Measurements from ENCODE around the gene KRTAP20-2. TPM values are rescaled to one million over a fixed set of nuclear protein-coding genes. Genes with fewer than 3 reads are reported as not detected.

Gene KRTAP20-2
- total and polyA plus RNA-seq, 2 donors (not counting 1 experiment from before 2014, with no cell fraction given), result not detected

GRCh38 chr21:30628109-30628508 is 6.9 kb upstream of the KRTAP20-2 start:
- Histone ChIP-seq H3K9ac (ENCODE audit: low read length) (no peak overlapping the region), H3K4me2 (replicated peaks; ENCODE audit: low read depth, low read length, poor library complexity, severe bottlenecking) (no peak overlapping the region), H3K79me2 (ENCODE audit: control insufficient read depth, insufficient read depth, low read length) (no peaks in the 10 kb centered on the region), H3K27me3 (replicated peaks in 1 of 4; ENCODE audit: control extremely low read depth in 1 of 4, control insufficient read depth in 3 of 4, insufficient read depth in 4 of 4, low read length in 3 of 4) (no peaks in the 10 kb centered on the region), H2AFZ (ENCODE audit: insufficient read depth, low read depth, low read length, poor library complexity, severe bottlenecking) (no peak overlapping the region), H4K20me1 (ENCODE audit: control insufficient read depth, insufficient read depth, low read length, poor library complexity, severe bottlenecking) (no peaks in the 10 kb centered on the region), H3K4me1 (ENCODE audit: control insufficient read depth in 2 of 2, insufficient read depth in 2 of 2, low read length in 2 of 2) (no peaks in the 10 kb centered on the region), H3K27ac (ENCODE audit: low read length in 2 of 2) (no peak overlapping the region), H3K36me3 (replicated peaks in 1 of 2; ENCODE audit: control extremely low read depth in 1 of 2, control insufficient read depth in 1 of 2, extremely low read depth in 1 of 2, insufficient read depth in 2 of 2, low read length in 1 of 2) (no peaks in the 10 kb centered on the region), H3K9me3 (ENCODE audit: control extremely low read depth in 1 of 3, control insufficient read depth in 2 of 3, insufficient read depth in 1 of 3, low read length in 2 of 3) (peaks cover 2 to 13% (median 2%) of the 10 kb centered on the region in 3 donors), H3K4me3 (ENCODE audit: control extremely low read depth in 1 of 5, extremely low read depth in 1 of 5, insufficient read depth in 1 of 5, low read depth in 2 of 5, low read length in 4 of 5) (no peak overlapping the region)
- TF ChIP-seq EZH2 (IDR thresholded peaks at IDR 0.05; ENCODE audit: borderline replicate concordance, insufficient read depth, low read depth, low read length, poor library complexity, severe bottlenecking) (no peak), CTCF (IDR thresholded peaks at IDR 0.05) (no peak)
- no peak for ATAC-seq (ENCODE audit: low read depth)
- WGBS (ENCODE audit: insufficient coverage), result no CpG with 5 or more reads among the region's 4 CpGs
- Mint-ChIP-seq H3K27me3 (no peaks in the 10 kb centered on the region), H3K4me1 (no peaks in the 10 kb centered on the region), H3K4me3 (no peak overlapping the region), H3K27ac (no peak overlapping the region), H3K9me3 (ENCODE audit: insufficient read depth) (peaks cover 7% of the 10 kb centered on the region)
- intact Hi-C loops (cut with micrococcal nuclease), result no loop called here
- ChIA-PET CTCF (no interaction called here), POLR2A (no interaction called here)
- no peak for DNase-seq

- intact Hi-C loops (cut with micrococcal nuclease), result no loop called here
- H3K4me1 Mint-ChIP-seq, result no peaks in the 10 kb centered on the region
- Histone ChIP-seq H3K4me2 (replicated peaks; ENCODE audit: low read depth, low read length, poor library complexity, severe bottlenecking) (no peak overlapping the region), H3K27ac (ENCODE audit: low read length in 2 of 2) (no peak overlapping the region), H2AFZ (ENCODE audit: insufficient read depth, low read depth, low read length, poor library complexity, severe bottlenecking) (no peak overlapping the region), H3K9ac (ENCODE audit: low read length) (no peak overlapping the region), H3K9me3 (ENCODE audit: control extremely low read depth in 1 of 3, control insufficient read depth in 2 of 3, insufficient read depth in 1 of 3, low read length in 2 of 3) (peaks cover 0 to 6% (median 2%) of the 10 kb centered on the region in 3 donors), H3K4me1 (ENCODE audit: control insufficient read depth in 2 of 2, insufficient read depth in 2 of 2, low read length in 2 of 2) (no peaks in the 10 kb centered on the region), H3K4me3 (ENCODE audit: control extremely low read depth in 1 of 5, extremely low read depth in 1 of 5, insufficient read depth in 1 of 5, low read depth in 2 of 5, low read length in 4 of 5) (no peak overlapping the region), H4K20me1 (ENCODE audit: control insufficient read depth, insufficient read depth, low read length, poor library complexity, severe bottlenecking) (no peaks in the 10 kb centered on the region), H3K36me3 (replicated peaks in 1 of 2; ENCODE audit: control extremely low read depth in 1 of 2, control insufficient read depth in 1 of 2, extremely low read depth in 1 of 2, insufficient read depth in 2 of 2, low read length in 1 of 2) (no peaks in the 10 kb centered on the region), H3K27me3 (replicated peaks in 1 of 4; ENCODE audit: control extremely low read depth in 1 of 4, control insufficient read depth in 3 of 4, insufficient read depth in 4 of 4, low read length in 3 of 4) (no peaks in the 10 kb centered on the region), H3K79me2 (ENCODE audit: control insufficient read depth, insufficient read depth, low read length) (no peaks in the 10 kb centered on the region)
- H3K4me3 Mint-ChIP-seq, result no peak overlapping the region
- peaks cover 7% of the 10 kb centered on the region for H3K9me3 Mint-ChIP-seq (ENCODE audit: insufficient read depth)
- ATAC-seq (ENCODE audit: low read depth) (no peak), DNase-seq (no peak)
- no peak for TF ChIP-seq EZH2 (IDR thresholded peaks at IDR 0.05; ENCODE audit: borderline replicate concordance, insufficient read depth, low read depth, low read length, poor library complexity, severe bottlenecking)
- no peak for TF ChIP-seq CTCF (IDR thresholded peaks at IDR 0.05)
- CTCF ChIA-PET, result no interaction called here
- POLR2A ChIA-PET, result no interaction called here
- H3K27me3 Mint-ChIP-seq, result no peaks in the 10 kb centered on the region
- H3K27ac Mint-ChIP-seq, result no peak overlapping the region
- WGBS (ENCODE audit: insufficient coverage), result 67% methylated on average over 1 of the region's 1 CpG
Observed at GRCh38 chr21:30629200-30629599, 5.8 kb upstream of the KRTAP20-2 start.
